Measurements from ENCODE around the gene MACROD2.

DNA sequence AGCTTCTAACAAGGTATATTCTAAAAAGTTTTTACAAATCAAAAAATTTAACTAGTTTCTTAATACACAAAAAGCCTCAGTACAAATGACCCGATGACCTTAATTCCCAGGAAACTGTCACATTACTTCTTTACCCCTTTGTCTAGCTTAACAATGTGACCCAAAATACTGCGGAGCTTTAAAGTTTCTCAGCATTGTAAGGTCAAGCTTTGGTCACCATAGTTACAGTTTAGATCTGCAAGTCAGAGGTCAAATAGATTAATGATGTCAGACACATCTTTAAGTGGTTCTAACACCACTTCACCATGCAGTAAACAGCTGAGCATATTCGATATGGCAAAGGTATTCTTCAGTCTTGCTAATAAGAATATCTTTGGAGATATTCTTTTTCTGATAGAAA is 378.9 kb downstream of the MACROD2 start:
- TF ChIP-seq, protein P1, sequence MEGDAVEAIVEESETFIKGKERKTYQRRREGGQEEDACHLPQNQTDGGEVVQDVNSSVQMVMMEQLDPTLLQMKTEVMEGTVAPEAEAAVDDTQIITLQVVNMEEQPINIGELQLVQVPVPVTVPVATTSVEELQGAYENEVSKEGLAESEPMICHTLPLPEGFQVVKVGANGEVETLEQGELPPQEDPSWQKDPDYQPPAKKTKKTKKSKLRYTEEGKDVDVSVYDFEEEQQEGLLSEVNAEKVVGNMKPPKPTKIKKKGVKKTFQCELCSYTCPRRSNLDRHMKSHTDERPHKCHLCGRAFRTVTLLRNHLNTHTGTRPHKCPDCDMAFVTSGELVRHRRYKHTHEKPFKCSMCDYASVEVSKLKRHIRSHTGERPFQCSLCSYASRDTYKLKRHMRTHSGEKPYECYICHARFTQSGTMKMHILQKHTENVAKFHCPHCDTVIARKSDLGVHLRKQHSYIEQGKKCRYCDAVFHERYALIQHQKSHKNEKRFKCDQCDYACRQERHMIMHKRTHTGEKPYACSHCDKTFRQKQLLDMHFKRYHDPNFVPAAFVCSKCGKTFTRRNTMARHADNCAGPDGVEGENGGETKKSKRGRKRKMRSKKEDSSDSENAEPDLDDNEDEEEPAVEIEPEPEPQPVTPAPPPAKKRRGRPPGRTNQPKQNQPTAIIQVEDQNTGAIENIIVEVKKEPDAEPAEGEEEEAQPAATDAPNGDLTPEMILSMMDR (IDR thresholded peaks at IDR 0.05) = no peak
- TF ChIP-seq EP300 (IDR thresholded peaks at IDR 0.05; ENCODE audit: low read depth) = no peak
- TF ChIP-seq POLR2AphosphoS5 (IDR thresholded peaks at IDR 0.05) = no peak
- TF ChIP-seq POLR2A (IDR thresholded peaks at IDR 0.05) = no peak
